ENCODE measurements around the gene CYGB.

- TF ChIP-seq CTCF (IDR thresholded peaks at IDR 0.05) (no peak), EP300 (IDR thresholded peaks at IDR 0.05) (no peak)
Measured at GRCh38 chr17:76531486-76532038, 5.9 kb downstream of the CYGB start.
